ENCODE results near the gene USP53. TPM values are rescaled to one million over a fixed set of nuclear protein-coding genes. Genes with fewer than 3 reads are reported as not detected.
"Not testable (repeated sequence)": the region's sequence is repeated elsewhere in the genome, so short reads cannot be mapped to it uniquely, and the experiment has no call there.

The USP53 gene
- total and polyA plus RNA-seq, 10 of the 15 experiments (the other 5 are each of a cell fraction or from before 2014, with no cell fraction given): 0.23 to 4.0 (median 2.7) TPM

DNA sequence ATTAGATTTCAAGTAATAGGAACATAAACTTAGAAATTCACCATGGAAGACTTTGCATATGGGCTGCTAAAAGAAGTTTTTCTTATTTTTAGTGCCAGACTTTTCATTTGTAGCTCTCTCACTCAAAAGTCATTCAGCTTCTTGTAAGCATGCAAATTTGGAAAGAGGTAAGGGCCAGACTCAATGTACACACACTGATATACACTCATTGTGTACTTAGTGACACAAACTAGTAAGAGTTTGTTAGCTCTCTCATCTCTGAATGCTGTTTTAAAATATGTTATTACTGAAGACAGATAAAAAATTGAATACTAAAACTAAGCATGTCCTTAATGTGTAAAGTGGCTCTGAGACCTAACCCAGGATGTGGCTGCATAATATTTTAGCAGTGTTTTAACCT, 127.4 kb downstream of the USP53 start:
- FAIRE-seq: not testable (repeated sequence)

DNA sequence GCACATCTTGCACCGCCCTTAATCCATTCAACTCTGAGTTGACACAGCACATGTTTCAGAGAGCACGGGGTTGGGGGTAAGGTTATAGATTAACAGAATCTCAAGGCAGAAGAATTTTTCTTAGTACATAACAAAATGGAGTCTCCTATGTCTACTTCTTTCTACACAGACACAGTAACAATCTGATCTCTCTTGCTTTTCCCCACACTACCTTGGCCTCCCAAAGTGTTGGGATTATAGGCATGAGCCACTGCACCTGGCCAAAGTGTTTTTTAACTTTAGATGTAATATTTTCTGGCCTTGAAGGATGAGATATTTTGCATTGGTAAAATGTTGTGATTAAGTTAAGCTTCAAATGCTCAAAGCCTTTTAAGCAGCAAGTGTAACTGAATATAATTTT, 130.8 kb downstream of the USP53 start:
- H4K20me1 ChIP-seq (ENCODE audit: control insufficient read depth, insufficient read depth); in situ Hi-C loops (cut with MboI); ATAC-seq; FAIRE-seq; DNase-seq (ENCODE audit: low read depth, low spot score); H3K9ac ChIP-seq (ENCODE audit: control insufficient read depth, insufficient read depth, low read length); H3K79me2 ChIP-seq (ENCODE audit: control insufficient read depth, insufficient read depth, low read length); CTCF ChIA-PET; H3K27ac ChIP-seq (ENCODE audit: control insufficient read depth, insufficient read depth); H3K27me3 ChIP-seq (replicated peaks in 1 of 2; ENCODE audit: control insufficient read depth in 2 of 2, insufficient read depth in 2 of 2, low read length in 1 of 2); H3K36me3 ChIP-seq (ENCODE audit: control insufficient read depth in 2 of 2, insufficient read depth in 2 of 2, low read length in 1 of 2); H2AFZ ChIP-seq (ENCODE audit: control insufficient read depth, low read depth, low read length); intact Hi-C loops (cut with micrococcal nuclease; ENCODE audit: unreplicated experiment); H3K4me2 ChIP-seq (ENCODE audit: control insufficient read depth, insufficient read depth); BruUV-seq (replicated peaks); H3K4me3 ChIP-seq; H3K4me1 ChIP-seq (ENCODE audit: control insufficient read depth, insufficient read depth, low read length); RAD21 ChIA-PET (ENCODE audit: unreplicated experiment); H3K9me3 ChIP-seq (replicated peaks; ENCODE audit: control insufficient read depth, insufficient read depth, low read length); SMC1A ChIA-PET (ENCODE audit: uncharacterized antibody, unreplicated experiment): not testable (repeated sequence)
- POLR2A ChIA-PET: interaction anchor here (0.6 kb wide), 1 partner anchor 702 kb away, joined by 5 read pairs; no protein-coding TSS in a partner anchor
- WGBS (ENCODE audit: insufficient coverage, insufficient replicate concordance, low lambda C conversion rate, missing lambda C conversion rate): no CpG with 5 or more reads among the region's 2 CpGs

More for the DNA sequence above, 127.4 kb downstream of the USP53 start:
- H3K27me3 ChIP-seq (replicated peaks in 1 of 2; ENCODE audit: control insufficient read depth in 2 of 2, insufficient read depth in 2 of 2, low read length in 1 of 2); RAD21 ChIA-PET (ENCODE audit: unreplicated experiment); BruUV-seq (replicated peaks); H3K4me3 ChIP-seq; intact Hi-C loops (cut with micrococcal nuclease; ENCODE audit: unreplicated experiment); in situ Hi-C loops (cut with MboI); H3K27ac ChIP-seq (ENCODE audit: control insufficient read depth, insufficient read depth); H2AFZ ChIP-seq (ENCODE audit: control insufficient read depth, low read depth, low read length); H4K20me1 ChIP-seq (ENCODE audit: control insufficient read depth, insufficient read depth); DNase-seq (ENCODE audit: low read depth, low spot score); ATAC-seq; POLR2A ChIA-PET; H3K4me1 ChIP-seq (ENCODE audit: control insufficient read depth, insufficient read depth, low read length); H3K79me2 ChIP-seq (ENCODE audit: control insufficient read depth, insufficient read depth, low read length); H3K4me2 ChIP-seq (ENCODE audit: control insufficient read depth, insufficient read depth); H3K36me3 ChIP-seq (ENCODE audit: control insufficient read depth in 2 of 2, insufficient read depth in 2 of 2, low read length in 1 of 2); H3K9me3 ChIP-seq (replicated peaks; ENCODE audit: control insufficient read depth, insufficient read depth, low read length); SMC1A ChIA-PET (ENCODE audit: uncharacterized antibody, unreplicated experiment); CTCF ChIA-PET; H3K9ac ChIP-seq (ENCODE audit: control insufficient read depth, insufficient read depth, low read length): not testable (repeated sequence)

Other genes with a start within 250 kb of the USP53 start
- not detected in 2 replicates for gene MYOZ2, start 76.9 kb upstream of the USP53 start, total RNA-seq (2014; rRNA removed)
- not detected in 2 replicates for gene MYOZ2, start 76.9 kb upstream of the USP53 start, total RNA-seq (2014; rRNA removed; fragmentation: Illumina TruSeq; extraction: Trizol)
- gene MYOZ2, start 76.9 kb upstream of the USP53 start, total RNA-seq (2021): not detected in 2 replicates
- gene MYOZ2, start 76.9 kb upstream of the USP53 start, polyA plus RNA-seq (2011; rRNA removed): not detected in 2 replicates
- gene MYOZ2, start 76.9 kb upstream of the USP53 start, polyA plus RNA-seq (2014; fragmentation: Illumina TruSeq; extraction: Trizol): not detected in 2 replicates
- not detected for gene MYOZ2, start 76.9 kb upstream of the USP53 start, polyA plus RNA-seq (2014; fragmentation: Nextera tagmentation; extraction: Ambion mirVana)
- not detected in 2 replicates for gene MYOZ2, start 76.9 kb upstream of the USP53 start, polyA plus RNA-seq (2014; rRNA removed)
- gene MYOZ2, start 76.9 kb upstream of the USP53 start, polyA plus RNA-seq (2016; fragmentation: Nextera tagmentation; extraction: Ambion mirVana): not detected
- not detected in 2 replicates for gene FABP2, start 109.4 kb downstream of the USP53 start, total RNA-seq (2014; rRNA removed)
- gene FABP2, start 109.4 kb downstream of the USP53 start, total RNA-seq (2014; rRNA removed; fragmentation: Illumina TruSeq; extraction: Trizol): not detected in 2 replicates
- gene FABP2, start 109.4 kb downstream of the USP53 start, total RNA-seq (2021): not detected in 2 replicates
- gene FABP2, start 109.4 kb downstream of the USP53 start, polyA plus RNA-seq (2011; rRNA removed): not detected in 2 replicates
- not detected in 2 replicates for gene FABP2, start 109.4 kb downstream of the USP53 start, polyA plus RNA-seq (2014; fragmentation: Illumina TruSeq; extraction: Trizol)
- not detected for gene FABP2, start 109.4 kb downstream of the USP53 start, polyA plus RNA-seq (2014; fragmentation: Nextera tagmentation; extraction: Ambion mirVana)
- gene FABP2, start 109.4 kb downstream of the USP53 start, polyA plus RNA-seq (2014; rRNA removed): not detected in 2 replicates
- not detected for gene FABP2, start 109.4 kb downstream of the USP53 start, polyA plus RNA-seq (2016; fragmentation: Nextera tagmentation; extraction: Ambion mirVana)

Measured in GM12878 (cell line).